G401.6 (cell line): ENCODE measurements around the gene SLBP.

Experiments
- FAIRE-seq: peaks from 2 replicates; lab custom pipeline; 2012; peaks lifted over from hg19 to GRCh38; lab: Jason Lieb, UNC

SLBP gene

GRCh38 chr4:1651609-1652008, 60.5 kb downstream of the SLBP start:
- FAIRE-seq, result no peak

GRCh38 chr4:1648962-1649361, 63.2 kb downstream of the SLBP start:
- no peak for FAIRE-seq

GRCh38 chr4:1647432-1647831, 64.7 kb downstream of the SLBP start:
- FAIRE-seq, result no peak

GRCh38 chr4:1646690-1647089, 65.4 kb downstream of the SLBP start:
- no peak for FAIRE-seq

- FAIRE-seq, result no peak
Observed at GRCh38 chr4:1644891-1645657, 67.0 kb downstream of the SLBP start.

GRCh38 chr4:1643971-1644735, 68.0 kb downstream of the SLBP start:
- no peak for FAIRE-seq
